Thoracic aorta (tissue), 2 donors: ENCODE measurements around the gene VTCN1. TPM values are rescaled to one million over a fixed set of nuclear protein-coding genes. Genes with fewer than 3 reads are reported as not detected.

Experiments used
- ATAC-seq: fragments of 150-250 bp; one replicate; pipeline ENCODE4 v1.8.0; 2017; ENCODE audit warnings: low read depth; ENCODE audit not compliant: insufficient number of reproducible peaks, low FRiP score
- DNase-seq: peaks from one replicate; pipeline ENCODE4 v3.0.0-alpha.2; 2020; ENCODE audit warnings: low spot score
- H3K27ac ChIP-seq, 2 donors: fragments of 200-600 bp; sonication (generic); 1 replicate in 1 of 2; 2 replicates in 1 of 2; pipeline ENCODE4 v1.5.1; 2016; ENCODE audit warnings: mild to moderate bottlenecking in 2 of 2, moderate library complexity in 2 of 2
- H3K27me3 ChIP-seq: fragments of 200-600 bp; sonication (generic); replicated peaks from 2 replicates; pipeline ENCODE4 v1.6.0; 2016; ENCODE audit warnings: mild to moderate bottlenecking; ENCODE audit not compliant: insufficient read depth
- H3K36me3 ChIP-seq: fragments of 200-600 bp; sonication (generic); one replicate; pipeline ENCODE4 v1.5.1; 2016
- H3K4me1 ChIP-seq, 2 donors: fragments of 200-600 bp; sonication (generic); 1 replicate in 1 of 2; 2 replicates in 1 of 2; pipeline versions ENCODE4 v1.5.1 to v1.6.0; 2016; ENCODE audit warnings: low read depth in 2 of 2, mild to moderate bottlenecking in 1 of 2; ENCODE audit not compliant: control insufficient read depth in 1 of 2
- H3K4me3 ChIP-seq: fragments of 200-600 bp; sonication (generic); 2 replicates; pipeline ENCODE4 v1.5.1; 2016; ENCODE audit warnings: mild to moderate bottlenecking
- H3K9me3 ChIP-seq: fragments of 200-600 bp; sonication (generic); 2 replicates; pipeline ENCODE4 v1.5.1; 2016
- CTCF ChIP-seq: fragments of 200-600 bp; sonication (generic); IDR thresholded peaks from one replicate; pipeline ENCODE4 v1.5.1; 2019; ENCODE audit warnings: antibody characterized with exemption
- total RNA-seq, 2 donors: library from RNA; depleted of rRNA; stranded (reverse); fragments of >200 nt; gene quantifications; one replicate each; pipeline versions ENCODE4 v1.1.0 to v1.2.3, GENCODE V29; 2016

Gene VTCN1
- total RNA-seq, 2 donors from 2014 or later: not detected

DNA sequence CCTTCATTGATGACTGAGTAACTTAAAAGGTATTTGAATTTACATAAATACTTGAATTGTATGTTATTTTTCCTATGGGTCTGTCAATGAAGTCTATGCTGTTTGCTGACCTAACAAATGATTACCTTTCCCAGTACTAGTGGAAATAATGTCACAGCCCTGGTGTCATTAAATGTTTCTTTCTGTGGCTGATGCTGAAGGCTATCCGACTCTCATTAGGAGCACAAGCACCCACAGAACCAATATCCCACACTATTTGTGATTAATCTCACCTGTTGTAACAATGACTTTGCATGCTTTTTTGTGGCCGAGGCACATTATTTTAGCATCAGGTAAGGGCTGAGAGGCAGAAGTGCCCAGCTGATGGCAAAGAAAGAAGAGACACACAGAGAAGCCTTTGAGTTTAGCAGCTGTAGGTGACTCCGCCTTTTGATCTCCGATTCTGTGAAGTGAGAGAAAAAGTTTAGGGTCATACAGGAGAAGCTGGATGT is 63.3 kb downstream of the VTCN1 start:
- H3K9me3 ChIP-seq: no peaks in the 10 kb centered on the region
- H3K4me1 ChIP-seq: no peaks in the 10 kb centered on the region
- no peak overlapping the region for H3K4me3 ChIP-seq
- DNase-seq (no peak), ATAC-seq (no peak)
- no peaks in the 10 kb centered on the region for H3K27me3 ChIP-seq
- no peak overlapping the region for H3K27ac ChIP-seq
- TF ChIP-seq CTCF: no peak
- H3K36me3 ChIP-seq: no peaks in the 10 kb centered on the region

DNA sequence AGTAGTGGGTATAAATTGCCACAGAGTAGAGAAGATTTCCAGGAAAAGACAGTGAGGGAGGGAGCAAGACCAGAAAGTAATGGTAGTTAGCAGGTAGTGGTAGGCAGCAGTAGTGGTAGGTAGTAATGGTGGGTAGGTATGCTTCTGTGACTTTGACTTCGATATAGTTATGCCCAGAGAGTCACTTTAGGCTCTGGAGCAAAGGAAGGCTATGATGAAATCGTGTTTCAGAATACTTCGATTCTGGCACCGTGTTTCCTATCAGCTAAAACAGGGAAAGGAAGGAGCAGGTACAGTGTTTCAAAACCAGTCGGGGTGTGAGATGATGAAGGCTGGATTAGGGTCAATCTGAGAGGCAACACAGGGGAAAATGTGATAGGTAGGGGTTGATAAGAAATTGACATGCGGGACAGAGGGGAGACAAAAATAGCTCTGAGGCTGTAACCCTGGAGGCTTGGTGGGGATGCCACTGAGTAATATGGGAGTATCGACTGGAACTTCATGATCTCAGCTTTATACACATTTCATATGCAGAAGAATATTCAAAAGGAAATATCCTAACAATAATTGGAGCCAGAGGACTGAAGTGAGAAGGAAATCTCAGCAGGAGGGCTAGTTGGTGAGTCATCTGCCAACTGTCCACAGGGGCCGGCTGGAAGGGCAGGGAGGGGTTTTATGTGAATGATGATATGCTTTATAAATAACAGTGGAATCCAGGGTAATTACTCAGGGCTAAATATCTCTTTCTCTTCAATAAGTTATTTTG is 64.0 kb downstream of the VTCN1 start:
- no peak for DNase-seq
- no peaks in the 10 kb centered on the region for H3K27me3 ChIP-seq
- no peak overlapping the region for H3K4me3 ChIP-seq
- no peak overlapping the region for H3K27ac ChIP-seq
- H3K9me3 ChIP-seq: no peaks in the 10 kb centered on the region
- no peak for ATAC-seq
- no peaks in the 10 kb centered on the region for H3K4me1 ChIP-seq
- TF ChIP-seq CTCF: no peak
- H3K36me3 ChIP-seq: no peaks in the 10 kb centered on the region

GRCh38 chr1:117146072-117146471 is 64.7 kb downstream of the VTCN1 start:
- no peak overlapping the region for H3K4me3 ChIP-seq
- TF ChIP-seq CTCF: no peak
- ATAC-seq (no peak), DNase-seq (no peak)
- no peaks in the 10 kb centered on the region for H3K9me3 ChIP-seq
- no peak overlapping the region for H3K27ac ChIP-seq
- H3K4me1 ChIP-seq: no peaks in the 10 kb centered on the region
- H3K27me3 ChIP-seq: no peaks in the 10 kb centered on the region
- no peaks in the 10 kb centered on the region for H3K36me3 ChIP-seq

- H3K27me3 ChIP-seq: no peaks in the 10 kb centered on the region
- H3K27ac ChIP-seq: no peak overlapping the region
- H3K36me3 ChIP-seq: no peaks in the 10 kb centered on the region
- H3K4me3 ChIP-seq: no peak overlapping the region
- H3K9me3 ChIP-seq: no peaks in the 10 kb centered on the region
- ATAC-seq (no peak), DNase-seq (no peak)
- no peak for TF ChIP-seq CTCF
- H3K4me1 ChIP-seq: no peaks in the 10 kb centered on the region
Measured at GRCh38 chr1:117143871-117144270, 66.9 kb downstream of the VTCN1 start.

- DNase-seq: no peak
- Histone ChIP-seq H3K9me3 (no peaks in the 10 kb centered on the region), H3K4me1 (no peaks in the 10 kb centered on the region), H3K27me3 (no peaks in the 10 kb centered on the region), H3K4me3 (no peak overlapping the region), H3K36me3 (no peaks in the 10 kb centered on the region), H3K27ac (no peak overlapping the region)
- no peak for TF ChIP-seq CTCF
- ATAC-seq: no peak
Measured at GRCh38 chr1:117143172-117143571, 67.6 kb downstream of the VTCN1 start.
